ENCODE data around the gene WDR88.

DNA sequence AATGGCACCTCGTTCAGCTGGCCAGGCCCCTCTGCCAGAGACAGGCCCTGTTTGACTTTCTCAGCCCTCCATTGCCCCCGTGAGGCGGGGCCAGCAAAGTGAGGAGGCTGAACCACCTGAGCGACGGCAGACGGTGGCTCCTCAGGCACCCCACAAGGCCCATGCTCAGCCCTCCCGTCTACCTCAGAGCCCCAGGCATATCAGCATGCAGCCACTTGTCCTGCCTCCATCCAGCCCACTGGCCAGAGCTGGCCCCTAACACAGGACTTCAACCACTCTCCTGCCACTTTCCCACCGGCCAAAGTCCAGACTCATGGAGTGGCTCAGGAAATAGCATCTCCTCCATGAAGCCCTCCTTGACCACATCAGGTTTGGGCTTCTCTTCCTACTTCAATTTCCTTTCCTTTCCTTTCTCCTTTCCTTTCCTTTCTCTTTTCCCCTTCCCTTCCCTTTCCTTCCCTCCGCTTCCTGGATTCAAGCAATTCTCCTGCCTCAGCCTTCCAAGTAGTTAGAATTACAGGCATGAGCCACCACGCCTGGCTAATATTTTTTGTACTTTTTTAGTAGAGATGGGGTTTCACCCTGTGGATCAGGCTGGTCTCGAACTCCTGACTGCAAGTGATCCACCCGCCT lies 84.4 kb downstream of the WDR88 start:
- TF ChIP-seq, protein P1, sequence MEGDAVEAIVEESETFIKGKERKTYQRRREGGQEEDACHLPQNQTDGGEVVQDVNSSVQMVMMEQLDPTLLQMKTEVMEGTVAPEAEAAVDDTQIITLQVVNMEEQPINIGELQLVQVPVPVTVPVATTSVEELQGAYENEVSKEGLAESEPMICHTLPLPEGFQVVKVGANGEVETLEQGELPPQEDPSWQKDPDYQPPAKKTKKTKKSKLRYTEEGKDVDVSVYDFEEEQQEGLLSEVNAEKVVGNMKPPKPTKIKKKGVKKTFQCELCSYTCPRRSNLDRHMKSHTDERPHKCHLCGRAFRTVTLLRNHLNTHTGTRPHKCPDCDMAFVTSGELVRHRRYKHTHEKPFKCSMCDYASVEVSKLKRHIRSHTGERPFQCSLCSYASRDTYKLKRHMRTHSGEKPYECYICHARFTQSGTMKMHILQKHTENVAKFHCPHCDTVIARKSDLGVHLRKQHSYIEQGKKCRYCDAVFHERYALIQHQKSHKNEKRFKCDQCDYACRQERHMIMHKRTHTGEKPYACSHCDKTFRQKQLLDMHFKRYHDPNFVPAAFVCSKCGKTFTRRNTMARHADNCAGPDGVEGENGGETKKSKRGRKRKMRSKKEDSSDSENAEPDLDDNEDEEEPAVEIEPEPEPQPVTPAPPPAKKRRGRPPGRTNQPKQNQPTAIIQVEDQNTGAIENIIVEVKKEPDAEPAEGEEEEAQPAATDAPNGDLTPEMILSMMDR (IDR thresholded peaks at IDR 0.05 in 4 of 5, conservative IDR thresholded peaks at IDR 0.05 in 1 of 5): no peak
- no peak for TF ChIP-seq POLR2A (IDR thresholded peaks at IDR 0.05)

Data from gastrocnemius medialis (tissue), 4 donors.